H1 (cell line): Measurements from ENCODE around the gene CALM3. TPM values are rescaled to one million over a fixed set of nuclear protein-coding genes. Genes with fewer than 3 reads are reported as not detected.

ENCODE experiments used
- CTCF ChIA-PET: fragments of 300-600 bp; sonication (Branson Sonifier 250); formaldehyde crosslinking; loops from one replicate; lab custom pipeline; 2021; ENCODE audit not compliant: partially characterized antibody; lab: Charles Lee
- POLR2A ChIA-PET: fragments of 300-600 bp; sonication (Branson Sonifier 250); formaldehyde crosslinking; loops from one replicate; lab custom pipeline; 2021; ENCODE audit warnings: inconsistent platforms; ENCODE audit not compliant: partially characterized antibody; lab: Charles Lee
- DNase-seq, 2 experiments: peaks; one replicate each; pipeline versions ENCODE4 v3.0.0 to v3.0.0-alpha.2; 2010 to 2022; ENCODE audit warnings: low spot score in 2 of 2, low read depth in 1 of 2, mixed read lengths in 1 of 2
- FAIRE-seq: peaks from 2 replicates; lab custom pipeline; 2011; peaks lifted over from hg19 to GRCh38; lab: Jason Lieb, UNC
- H2AFZ ChIP-seq: 2 replicates; pipeline ENCODE4 v1.8.1; 2012; ENCODE audit warnings: low read length, inconsistent platforms
- H2AK5ac ChIP-seq: 2 replicates; pipeline ENCODE4 v1.6.1; 2013; ENCODE audit warnings: low read depth, low read length
- H2BK120ac ChIP-seq: replicated peaks from 2 replicates; pipeline ENCODE3; 2013; ENCODE audit warnings: low read depth, low read length, inconsistent platforms
- H2BK12ac ChIP-seq: 2 replicates; pipeline ENCODE4 v1.6.1; 2013; ENCODE audit warnings: low read depth, low read length
- H2BK15ac ChIP-seq: 2 replicates; pipeline ENCODE4 v1.6.1; 2013; ENCODE audit warnings: low read length
- H2BK20ac ChIP-seq: 2 replicates; pipeline ENCODE4 v1.6.1; 2013; ENCODE audit warnings: low read length
- H2BK5ac ChIP-seq: 2 replicates; pipeline ENCODE4 v1.6.1; 2013; ENCODE audit warnings: low read depth, low read length
- H3K14ac ChIP-seq: 2 replicates; pipeline ENCODE4 v1.6.1; 2013; ENCODE audit warnings: inconsistent platforms; ENCODE audit not compliant: insufficient read length
- H3K18ac ChIP-seq: 2 replicates; pipeline ENCODE4 v1.6.1; 2013; ENCODE audit warnings: low read length; ENCODE audit errors: extremely low read depth
- H3K23ac ChIP-seq: 2 replicates; pipeline ENCODE4 v1.6.1; 2013; ENCODE audit warnings: inconsistent platforms; ENCODE audit not compliant: insufficient read length
- H3K23me2 ChIP-seq: 2 replicates; pipeline ENCODE4 v1.6.1; 2013; ENCODE audit warnings: low read depth, low read length
- H3K27ac ChIP-seq: 2 replicates; pipeline ENCODE4 v1.6.1; 2011; ENCODE audit warnings: low read depth, low read length, inconsistent platforms
- H3K27me3 ChIP-seq, 4 experiments: replicated peaks in 1 of 4; 1 replicate in 1 of 4; 2 replicates in 3 of 4; pipeline versions ENCODE4 v1.6.1 to v1.8.1; 2011 to 2013; ENCODE audit warnings: low read length in 3 of 4, mild to moderate bottlenecking in 3 of 4, inconsistent platforms in 2 of 4, mixed read lengths in 2 of 4, moderate library complexity in 1 of 4; ENCODE audit not compliant: control insufficient read depth in 3 of 4, insufficient read depth in 3 of 4; ENCODE audit errors: extremely low read depth in 1 of 4
- H3K36me3 ChIP-seq, 4 experiments: 2 replicates each; pipeline versions ENCODE4 v1.6.1 to v1.8.1; 2011 to 2013; ENCODE audit warnings: mild to moderate bottlenecking in 4 of 4, low read length in 3 of 4, moderate library complexity in 2 of 4, control low read depth in 1 of 4, inconsistent platforms in 1 of 4; ENCODE audit not compliant: insufficient read depth in 4 of 4, control insufficient read depth in 2 of 4
- H3K4ac ChIP-seq: replicated peaks from 2 replicates; pipeline ENCODE3; 2013; ENCODE audit warnings: low read length, low read depth, mixed read lengths, inconsistent platforms; ENCODE audit not compliant: insufficient read length
- H3K4me1 ChIP-seq, 4 experiments: replicated peaks in 1 of 4; 1 replicate in 1 of 4; 2 replicates in 3 of 4; pipeline versions ENCODE4 v1.6.1 to v1.8.1; 2011 to 2013; ENCODE audit warnings: low read length in 3 of 4, inconsistent platforms in 2 of 4, mixed read lengths in 1 of 4; ENCODE audit not compliant: insufficient read depth in 4 of 4, control insufficient read depth in 3 of 4
- H3K4me2 ChIP-seq, 2 experiments: 2 replicates each; pipeline versions ENCODE4 v1.6.1 to v1.8.1; 2011 to 2013; ENCODE audit warnings: low read depth in 2 of 2, low read length in 2 of 2, control low read depth in 1 of 2, inconsistent platforms in 1 of 2, mild to moderate bottlenecking in 1 of 2; ENCODE audit not compliant: insufficient read depth in 1 of 2
- H3K4me3 ChIP-seq, 4 experiments: fragments of 200-600, 300-600 bp in 1 of 4; sonication (generic), shearing (Covaris generic), sonication (Bioruptor Twin) in 1 of 4; 2 replicates each; pipeline versions ENCODE4 v1.5.1 to v1.8.1; 2011 to 2016; ENCODE audit warnings: low read length in 4 of 4, low read depth in 3 of 4, control low read depth in 2 of 4, inconsistent platforms in 2 of 4, mild to moderate bottlenecking in 2 of 4, mixed read lengths in 1 of 4, moderate library complexity in 1 of 4; ENCODE audit not compliant: insufficient read depth in 2 of 4; ENCODE audit errors: extremely low read depth in 1 of 4
- H3K56ac ChIP-seq: replicated peaks from 2 replicates; pipeline ENCODE3; 2013; ENCODE audit warnings: low read depth, mild to moderate bottlenecking, mixed read lengths, low read length, inconsistent platforms; ENCODE audit not compliant: insufficient read length
- H3K79me1 ChIP-seq: 2 replicates; pipeline ENCODE4 v1.6.1; 2013; ENCODE audit warnings: low read depth, low read length, control low read depth
- H3K79me2 ChIP-seq, 2 experiments: 2 replicates each; pipeline versions ENCODE4 v1.6.1 to v1.8.1; 2012 to 2013; ENCODE audit warnings: low read length in 2 of 2, mild to moderate bottlenecking in 2 of 2, inconsistent platforms in 1 of 2; ENCODE audit not compliant: insufficient read depth in 2 of 2, control insufficient read depth in 1 of 2
- H3K9ac ChIP-seq, 4 experiments: replicated peaks in 1 of 4; 1 replicate in 1 of 4; 2 replicates in 3 of 4; pipeline versions ENCODE4 v1.6.1 to v1.8.1; 2011 to 2013; ENCODE audit warnings: low read depth in 3 of 4, low read length in 3 of 4, control low read depth in 2 of 4, mild to moderate bottlenecking in 2 of 4, moderate library complexity in 2 of 4, inconsistent platforms in 1 of 4; ENCODE audit errors: extremely low read depth in 1 of 4
- H3K9me3 ChIP-seq, 2 experiments: 2 replicates each; pipeline versions ENCODE4 v1.6.1 to v1.8.1; 2012 to 2013; ENCODE audit warnings: mild to moderate bottlenecking in 2 of 2, moderate library complexity in 2 of 2, control low read depth in 1 of 2, inconsistent platforms in 1 of 2, low read depth in 1 of 2, low read length in 1 of 2, mixed read lengths in 1 of 2; ENCODE audit not compliant: insufficient read depth in 2 of 2
- H4K20me1 ChIP-seq, 2 experiments: replicated peaks in 1 of 2; 2 replicates each; pipeline versions ENCODE3 to v1.8.1; 2011 to 2013; ENCODE audit warnings: inconsistent platforms in 2 of 2, low read length in 2 of 2, mild to moderate bottlenecking in 1 of 2; ENCODE audit not compliant: insufficient read depth in 2 of 2, control insufficient read depth in 1 of 2
- H4K5ac ChIP-seq: 2 replicates; pipeline ENCODE4 v1.6.1; 2013; ENCODE audit warnings: low read length, low read depth, mixed read lengths, inconsistent platforms; ENCODE audit not compliant: insufficient read length
- H4K8ac ChIP-seq: 2 replicates; pipeline ENCODE4 v1.8.0; 2013; ENCODE audit warnings: mild to moderate bottlenecking, moderate library complexity, low read length, inconsistent platforms; ENCODE audit not compliant: insufficient read depth; ENCODE audit errors: extremely low read depth
- H4K91ac ChIP-seq: replicated peaks from 2 replicates; pipeline ENCODE3; 2013; ENCODE audit warnings: low read length, mixed read lengths, inconsistent platforms; ENCODE audit not compliant: insufficient read length
- RBBP5 ChIP-seq: IDR thresholded peaks from 2 replicates; pipeline ENCODE4 v1.7.1; 2012; ENCODE audit warnings: low read depth, mild to moderate bottlenecking, inconsistent platforms, low read length, moderate library complexity, borderline replicate concordance
- RXRA ChIP-seq: IDR thresholded peaks from 2 replicates; pipeline ENCODE4 v1.6.1; 2011; ENCODE audit warnings: low read depth, mild to moderate bottlenecking, low read length, moderate library complexity; ENCODE audit not compliant: insufficient read depth
- SP2 ChIP-seq: IDR thresholded peaks from 2 replicates; pipeline ENCODE4 v1.6.1; 2012; ENCODE audit warnings: mild to moderate bottlenecking, low read length, inconsistent platforms
- WGBS, 2 experiments: shearing (Covaris generic) in 1 of 2; methylation state at CpG; one replicate each; pipeline versions ENCODE4 v1.1.6 to v1.1.7; 2013 to 2015; ENCODE audit warnings: low lambda C conversion rate in 2 of 2, mixed read lengths in 2 of 2, inconsistent platforms in 1 of 2, low coverage in 1 of 2, missing lambda C conversion rate in 1 of 2; ENCODE audit not compliant: insufficient replicate concordance in 2 of 2, insufficient coverage in 1 of 2, insufficient read length in 1 of 2; ENCODE audit errors: extremely low coverage in 1 of 2, missing lambda C conversion rate in 1 of 2; 5-methylcytosine and 5-hydroxymethylcytosine counted together
- polyA plus RNA-seq, 7 experiments: library from polyadenylated mRNA; depleted of rRNA in 3 of 7; stranded (reverse) in 5 of 7; unstranded in 2 of 7; fragments of >200 nt in 5 of 7; fragments of 200-250 nt in 2 of 7; gene quantifications; 1 replicate in 5 of 7; 2 replicates in 1 of 7; 4 replicates in 1 of 7; pipeline versions ENCODE4 v1.2.1 to v1.2.3, GENCODE V29; 2011 to 2013; ENCODE audit warnings: missing spikeins in 2 of 7, mixed read lengths in 2 of 7
- total RNA-seq: library from RNA; stranded (reverse); fragmentation: NEBNext Ultra II Directional; extraction: Animal tissue kit (Norgen Biotek cat#: 25700); gene quantifications from 2 replicates; pipeline ENCODE4 v1.2.1, GENCODE V29; 2021

Gene CALM3
- total and polyA plus RNA-seq, 2 of the 8 experiments (the other 6 are each of a cell fraction or from before 2014, with no cell fraction given), result 315 to 326 TPM

GRCh38 chr19:46606019-46606418 is 4.9 kb downstream of the CALM3 start:
- Histone ChIP-seq H2AK5ac (no peak overlapping the region), H2BK5ac (no peak overlapping the region; the same call in 1 of the 2 replicates), H4K20me1 (peaks cover 20 to 39% of the 10 kb centered on the region in 2 experiments), H3K36me3 (peaks cover 16 to 44% (median 40%) of the 10 kb centered on the region in 4 experiments; a peak in 7 of 8 replicates), H3K23ac (no peak overlapping the region), H4K8ac (peak overlapping the region; percentile 57), H2BK12ac (no peak overlapping the region), H3K79me1 (peaks cover 16% of the 10 kb centered on the region), H4K91ac (no peak overlapping the region), H2BK20ac (no peak overlapping the region), H4K5ac (no peak overlapping the region), H3K79me2 (peaks cover 15 to 36% of the 10 kb centered on the region in 2 experiments), H3K27ac (no peak overlapping the region), H3K9ac (no peak overlapping the region), H3K23me2 (peaks cover 9% of the 10 kb centered on the region; the same call in 1 of the 2 replicates), H3K56ac (no peak overlapping the region), H3K14ac (no peak overlapping the region), H3K18ac (no peak overlapping the region), H3K27me3 (no peaks in the 10 kb centered on the region), H3K4me3 (no peak overlapping the region), H3K4me2 (no peak overlapping the region), H3K9me3 (no peaks in the 10 kb centered on the region), H2BK15ac (no peak overlapping the region), H3K4me1 (peaks cover 0 to 19% (median 9%) of the 10 kb centered on the region in 4 experiments; a peak in 5 of 7 replicates), H2AFZ (no peak overlapping the region), H2BK120ac (no peak overlapping the region), H3K4ac (no peak overlapping the region)
- no peak for DNase-seq
- no peak for FAIRE-seq
- 84% methylated on average over 11 of the region's 11 CpGs; no CpG with 5 or more reads in 1 of the 2 experiments for WGBS, 2 experiments
- ChIA-PET POLR2A (interaction anchor here (1.1 kb wide), 1 partner anchor 136 kb away, joined by 5 read pairs; no protein-coding TSS in a partner anchor), CTCF (interaction anchor here (0.5 to 3.4 kb wide), 12 partner anchors 8 to 679 kb away, joined by 3 to 21 read pairs (median 4); partner anchors contain the start of gene DACT3)
- TF ChIP-seq SP2, result no peak
- TF ChIP-seq RBBP5, result no peak
- no peak for TF ChIP-seq RXRA
